Activated gamma-delta T cell treated with Interleukin-2 at 50 U/mL for 16 hours (primary cell): ENCODE measurements around the gene TSPEAR.
"Not testable (repeated sequence)": the region's sequence is repeated elsewhere in the genome, so short reads cannot be mapped to it uniquely, and the experiment has no call there.

ENCODE experiments used
- DNase-seq: peaks from one replicate; pipeline ENCODE4 v3.0.0-alpha.2; 2020

TSPEAR gene

DNA sequence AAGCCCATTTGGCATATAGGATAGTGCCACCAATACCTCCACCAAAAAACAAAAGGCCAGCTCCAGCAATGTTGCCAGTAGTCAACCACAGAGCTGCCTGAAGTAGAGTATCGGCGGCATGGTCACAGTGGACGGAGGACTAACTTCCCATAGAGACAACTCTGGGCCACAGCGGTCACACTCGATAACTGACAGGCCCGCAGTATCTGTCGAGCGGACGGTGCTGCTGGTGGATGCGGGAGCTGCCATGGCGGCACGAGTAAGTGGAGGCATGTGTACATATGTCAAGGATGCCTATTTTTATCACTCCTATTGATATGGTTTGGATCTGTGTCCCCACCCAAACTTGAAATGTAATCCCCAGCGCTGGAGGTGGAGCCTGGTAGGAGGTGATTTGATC, 33.5 kb downstream of the TSPEAR start:
- no peak for DNase-seq

DNA sequence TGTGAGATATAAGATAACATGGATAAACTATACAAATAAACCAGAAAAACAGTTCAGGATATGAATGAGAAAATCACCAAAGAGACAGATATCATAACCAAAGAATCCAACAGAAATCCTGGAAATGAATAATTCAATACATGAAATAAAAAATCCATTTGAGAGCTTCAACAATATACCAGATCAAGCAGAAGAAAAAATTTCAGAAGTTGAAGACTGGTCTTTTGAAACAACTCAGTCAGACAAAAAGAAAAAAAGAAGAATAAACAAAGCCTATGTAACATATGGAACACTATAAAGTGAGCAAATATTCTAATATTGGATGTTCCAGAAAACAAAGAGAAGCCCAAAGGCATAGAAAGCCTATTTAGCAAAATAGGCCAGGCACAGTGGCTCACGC, 39.5 kb downstream of the TSPEAR start:
- no peak for DNase-seq

DNA sequence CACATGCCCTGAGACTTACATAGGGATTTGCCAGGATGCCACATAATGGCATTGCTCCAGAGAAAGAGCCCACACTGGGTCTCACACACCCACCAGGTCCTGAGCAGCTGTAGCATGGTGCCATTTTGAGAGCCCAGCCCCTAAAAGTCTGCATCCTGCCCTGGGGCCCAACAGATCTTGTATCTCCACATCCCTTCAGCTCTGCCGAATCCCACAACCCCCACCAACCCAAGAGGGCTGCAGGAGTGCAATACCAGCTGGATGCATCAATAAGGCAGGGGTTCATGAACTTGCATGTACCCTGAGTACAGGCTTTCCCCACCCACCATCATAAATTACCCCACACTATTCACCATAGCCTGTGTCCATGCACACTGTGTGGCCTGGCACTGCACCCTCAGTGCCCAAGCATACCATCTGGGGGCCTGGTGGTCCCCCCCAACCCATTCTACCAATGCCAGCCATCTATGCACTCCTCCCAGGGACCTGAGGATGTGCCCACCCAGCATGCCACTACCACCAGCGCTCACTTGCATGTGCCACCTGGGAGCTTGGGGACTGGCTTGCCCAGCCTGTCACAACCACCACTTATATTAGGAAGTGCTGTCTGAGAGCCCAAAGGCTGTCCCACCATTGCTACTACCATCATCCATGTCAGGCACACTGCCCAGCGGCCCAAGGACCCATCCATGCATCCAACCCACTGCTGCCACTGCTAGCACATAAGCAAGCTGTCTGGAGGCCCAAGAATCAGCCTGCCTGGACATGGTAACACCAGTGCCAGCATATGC, 40.5 kb downstream of the TSPEAR start:
- DNase-seq: no peak

DNA sequence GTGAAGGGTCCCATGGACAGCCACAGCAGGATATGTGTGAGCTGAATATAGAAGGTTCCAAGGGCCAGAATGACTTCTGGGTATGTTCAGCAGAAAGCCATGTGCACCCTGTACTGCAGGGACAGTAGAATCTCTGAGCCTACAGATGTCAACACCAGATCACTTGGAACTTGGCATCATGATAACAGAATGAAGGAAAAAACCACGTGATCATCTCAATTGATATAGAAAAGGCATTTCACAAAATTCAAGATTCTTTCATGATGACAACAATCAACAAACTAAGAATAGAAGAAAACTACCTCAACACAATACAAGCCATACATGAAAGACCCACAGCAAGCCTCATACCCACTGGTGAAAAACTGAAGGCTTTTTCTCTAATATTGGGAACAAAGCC, 43.8 kb downstream of the TSPEAR start:
- no peak for DNase-seq

DNA sequence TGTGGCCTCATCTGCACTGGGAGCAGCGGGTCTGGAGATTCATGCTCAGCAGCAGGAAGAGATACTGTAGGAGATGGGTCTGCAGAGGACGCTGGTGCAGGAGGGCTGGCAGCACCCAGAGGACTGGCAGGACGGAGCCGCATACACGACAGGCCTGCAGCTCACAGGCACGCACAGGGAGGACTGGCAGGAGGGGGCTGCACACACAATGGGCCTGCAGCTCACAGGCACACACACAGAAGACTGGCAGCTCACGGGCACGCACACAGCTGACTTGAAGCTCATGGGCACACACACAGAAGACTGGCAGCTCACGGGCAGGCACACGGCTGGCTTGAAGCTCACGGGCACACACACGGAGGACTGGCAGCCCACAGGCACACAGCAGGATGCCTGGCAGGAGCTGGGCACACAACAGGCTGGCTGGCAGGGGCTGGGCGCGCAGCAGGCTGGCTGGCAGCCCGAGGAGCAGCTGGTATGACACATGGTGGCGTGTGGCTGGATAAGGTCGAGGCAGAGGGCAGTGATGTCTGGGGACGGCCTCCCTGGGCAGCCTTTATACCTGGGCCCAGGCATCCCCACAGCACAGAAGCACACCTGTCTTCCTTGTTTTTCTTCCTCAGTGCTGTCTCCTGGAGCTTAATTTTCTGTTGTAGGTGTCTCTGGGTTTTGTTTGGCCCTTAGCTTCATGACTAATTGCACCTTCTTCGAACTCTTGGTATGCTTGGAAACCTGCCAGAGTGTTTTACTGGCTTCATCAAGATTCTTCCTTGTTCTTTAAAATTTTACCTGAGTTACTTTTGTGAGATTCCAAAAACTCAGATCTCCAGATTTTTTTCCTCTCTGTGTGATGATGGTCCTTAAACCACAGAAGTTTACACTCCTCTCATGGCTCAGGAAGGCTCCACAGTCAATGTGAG, 44.7 kb downstream of the TSPEAR start, which contains the start of gene KRTAP12-2:
KRTAP12-2 (minus strand) TSS at position 527 of the 920 bp plus-strand sequence; CDS start at position 486, 41 bp downstream.
- DNase-seq: no peak

DNA sequence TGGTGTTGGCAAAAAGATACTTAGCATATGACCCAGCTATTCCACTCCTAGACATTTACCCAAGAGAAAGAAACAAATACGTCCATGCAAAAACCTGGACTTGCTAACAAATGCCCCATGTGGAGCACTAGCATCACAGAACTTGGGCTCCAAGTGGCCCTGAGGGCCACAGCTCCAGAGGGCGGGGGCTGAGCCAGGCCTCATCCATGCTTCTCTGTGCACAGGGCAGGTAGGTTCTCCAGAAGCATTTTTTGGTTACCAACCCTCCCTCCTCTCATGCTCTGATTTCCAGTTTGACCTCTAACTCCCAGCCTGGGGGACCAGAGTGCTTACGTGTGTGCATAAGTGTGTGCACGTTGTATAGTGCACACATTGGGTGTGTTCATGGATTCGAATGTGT, 46.7 kb downstream of the TSPEAR start:
- DNase-seq: no peak

DNA sequence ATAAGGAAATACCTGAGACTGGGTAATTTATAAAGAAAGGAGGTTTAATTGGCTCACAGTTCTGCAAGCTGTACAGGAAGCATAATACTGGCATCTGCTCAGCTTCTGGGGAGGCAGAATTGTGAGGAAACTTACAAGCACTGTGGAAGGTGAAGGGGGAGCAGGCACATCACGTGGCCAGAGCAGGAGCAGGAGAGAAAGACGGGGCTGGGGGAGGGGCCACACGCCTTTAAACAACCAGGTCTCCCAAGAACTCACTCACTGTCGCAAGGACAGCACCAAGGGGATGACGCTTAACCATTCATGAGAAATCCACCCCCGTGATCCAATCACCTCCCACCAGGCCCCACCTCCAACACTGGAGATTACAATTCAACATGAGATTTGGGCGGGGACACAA, 49.8 kb downstream of the TSPEAR start:
- not testable (repeated sequence) for DNase-seq

DNA sequence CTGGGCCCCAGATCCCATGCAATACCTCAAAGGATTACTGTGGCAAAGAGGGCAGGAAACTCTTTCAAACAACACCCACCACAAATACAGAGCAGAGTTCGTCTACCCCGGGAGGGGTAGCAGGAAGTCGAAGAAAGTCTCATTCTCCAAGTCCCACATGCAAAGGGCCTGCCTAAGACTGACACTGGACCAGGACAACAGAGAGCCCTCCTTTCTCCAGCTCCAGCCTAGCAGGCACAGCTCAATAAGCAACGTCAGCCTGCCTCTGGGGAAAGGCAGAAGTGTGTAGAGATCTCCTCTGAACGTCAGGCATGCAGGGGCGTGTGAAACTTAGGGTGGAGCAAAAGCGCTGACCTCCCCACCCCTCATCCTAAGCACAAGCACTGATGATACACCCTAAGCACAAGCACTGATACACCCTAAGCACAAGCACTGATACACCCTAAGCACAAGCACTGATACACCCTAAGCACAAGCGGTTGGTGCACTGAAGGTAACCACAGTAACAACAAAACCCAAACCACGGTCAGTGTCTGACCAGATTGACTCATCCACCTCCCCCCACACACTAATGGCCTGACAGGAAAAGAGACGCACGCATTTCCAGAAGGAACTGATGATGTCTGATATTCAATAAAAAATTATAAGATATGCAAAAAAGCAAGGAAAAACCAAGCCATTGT, 52.3 kb downstream of the TSPEAR start:
- DNase-seq: no peak

DNA sequence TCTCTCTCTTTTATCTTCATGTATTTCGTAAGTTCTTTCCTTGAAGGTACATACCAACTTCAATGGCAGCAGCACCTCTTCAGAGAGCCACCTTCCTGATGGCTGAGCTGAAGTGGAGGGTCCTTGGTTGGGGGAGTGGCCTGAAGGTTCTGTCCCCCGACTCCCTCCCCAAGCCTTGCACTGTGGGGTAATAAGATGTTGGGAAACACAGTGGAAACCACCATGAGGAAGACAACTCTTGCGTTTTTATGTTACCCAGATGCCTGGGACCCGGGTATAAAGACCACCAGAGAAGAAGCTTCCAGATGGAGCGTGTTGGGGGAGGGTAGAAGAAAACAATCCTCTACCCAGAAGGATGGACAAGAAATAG, 52.8 kb downstream of the TSPEAR start:
- DNase-seq: no peak

DNA sequence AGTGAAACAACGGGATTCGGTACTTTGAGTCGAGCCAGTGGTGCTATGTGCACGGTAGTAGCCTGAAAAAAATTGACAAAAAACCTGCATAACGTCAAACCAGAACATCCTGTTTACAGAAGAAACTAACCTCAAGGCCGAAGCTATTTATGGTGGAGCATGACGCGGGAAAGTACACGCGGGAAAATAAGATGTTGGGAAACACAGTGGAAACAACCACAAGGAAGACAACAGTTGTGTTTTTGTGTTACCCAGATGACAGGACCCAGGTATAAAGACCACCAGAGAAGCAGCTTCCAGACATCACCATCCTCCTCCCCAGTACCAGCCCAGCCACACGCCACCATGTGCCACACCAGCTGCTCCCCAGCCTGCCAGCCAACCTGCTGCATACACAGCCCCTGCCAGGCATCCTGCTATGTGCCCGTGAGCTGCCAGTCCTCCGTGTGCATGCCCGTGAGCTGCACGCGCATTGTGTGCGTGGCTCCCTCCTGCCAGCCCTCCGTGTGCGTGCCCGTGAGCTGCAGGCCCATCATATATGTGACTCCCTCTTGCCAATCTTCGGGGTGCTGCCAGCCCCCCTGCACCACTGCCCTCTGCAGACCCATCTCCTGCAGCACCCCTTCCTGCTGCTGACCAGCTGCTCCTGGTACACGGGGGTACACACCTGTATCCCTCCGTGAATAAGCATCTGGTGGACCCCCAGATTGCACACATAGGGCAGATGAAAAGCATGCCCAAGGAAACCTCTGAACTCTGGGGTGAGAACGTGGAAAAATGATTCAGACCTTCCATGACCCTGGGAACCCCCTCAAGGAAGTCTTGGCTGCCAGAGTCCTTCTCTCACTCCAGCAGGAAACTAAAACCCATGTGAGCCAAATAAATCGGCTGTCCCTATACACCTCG, 53.5 kb downstream of the TSPEAR start, which contains the start of gene KRTAP12-3:
KRTAP12-3 (plus strand) TSS at position 298 of the 906 bp plus-strand sequence; CDS start at position 346, 48 bp downstream.
- DNase-seq: peak; percentile 49

DNA sequence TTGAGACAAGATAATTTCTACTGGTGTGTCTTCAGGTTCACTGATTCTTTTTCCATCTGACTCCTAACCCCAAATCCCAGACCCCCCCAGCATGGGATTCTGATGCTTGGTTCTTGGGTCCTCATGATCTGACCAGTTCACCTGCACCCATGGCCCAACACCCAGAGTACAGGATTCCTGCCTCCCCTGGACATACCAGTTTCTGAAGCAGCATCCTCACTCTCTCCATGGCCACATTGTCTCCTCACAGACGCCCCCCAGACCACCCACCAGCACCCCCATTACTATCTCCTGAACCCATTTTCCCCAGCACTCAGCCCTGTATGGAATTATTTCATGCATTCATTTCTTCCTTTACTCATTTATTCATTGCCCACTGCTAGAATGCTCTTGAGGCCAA, 54.5 kb downstream of the TSPEAR start:
- no peak for DNase-seq

DNA sequence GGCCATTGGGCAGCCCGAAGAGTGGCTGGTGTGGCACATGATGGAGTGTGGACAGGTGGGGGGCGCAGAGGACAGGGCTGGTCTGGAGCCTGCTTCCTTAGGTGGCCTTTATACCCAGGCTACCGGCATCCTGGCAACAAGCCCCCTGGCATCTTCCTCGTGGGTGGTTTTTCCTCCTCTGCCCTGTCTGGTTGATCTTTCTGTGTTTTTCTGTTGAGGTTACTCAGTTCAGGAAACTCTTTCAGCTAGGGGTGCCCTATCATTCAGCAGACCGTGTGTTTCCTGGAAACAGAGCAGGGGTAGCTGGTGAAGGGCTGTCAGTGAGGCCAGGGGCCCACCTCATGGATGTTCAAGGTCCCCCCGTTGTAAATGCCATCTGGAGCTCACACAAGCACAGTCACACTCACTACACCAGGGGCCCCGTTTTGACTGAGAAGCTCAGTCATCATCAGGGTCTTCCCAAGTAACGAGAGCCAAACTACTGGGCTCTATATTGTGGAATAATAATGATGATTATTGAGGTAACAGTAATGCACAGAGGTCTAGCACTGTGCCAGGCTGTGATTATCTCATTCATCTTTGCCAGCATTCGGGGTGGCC, 56.7 kb downstream of the TSPEAR start, which contains the start of gene KRTAP12-4:
KRTAP12-4 (minus strand) TSS at position 84 of the 600 bp plus-strand sequence; CDS start at position 39, 45 bp downstream.
- DNase-seq: no peak

DNA sequence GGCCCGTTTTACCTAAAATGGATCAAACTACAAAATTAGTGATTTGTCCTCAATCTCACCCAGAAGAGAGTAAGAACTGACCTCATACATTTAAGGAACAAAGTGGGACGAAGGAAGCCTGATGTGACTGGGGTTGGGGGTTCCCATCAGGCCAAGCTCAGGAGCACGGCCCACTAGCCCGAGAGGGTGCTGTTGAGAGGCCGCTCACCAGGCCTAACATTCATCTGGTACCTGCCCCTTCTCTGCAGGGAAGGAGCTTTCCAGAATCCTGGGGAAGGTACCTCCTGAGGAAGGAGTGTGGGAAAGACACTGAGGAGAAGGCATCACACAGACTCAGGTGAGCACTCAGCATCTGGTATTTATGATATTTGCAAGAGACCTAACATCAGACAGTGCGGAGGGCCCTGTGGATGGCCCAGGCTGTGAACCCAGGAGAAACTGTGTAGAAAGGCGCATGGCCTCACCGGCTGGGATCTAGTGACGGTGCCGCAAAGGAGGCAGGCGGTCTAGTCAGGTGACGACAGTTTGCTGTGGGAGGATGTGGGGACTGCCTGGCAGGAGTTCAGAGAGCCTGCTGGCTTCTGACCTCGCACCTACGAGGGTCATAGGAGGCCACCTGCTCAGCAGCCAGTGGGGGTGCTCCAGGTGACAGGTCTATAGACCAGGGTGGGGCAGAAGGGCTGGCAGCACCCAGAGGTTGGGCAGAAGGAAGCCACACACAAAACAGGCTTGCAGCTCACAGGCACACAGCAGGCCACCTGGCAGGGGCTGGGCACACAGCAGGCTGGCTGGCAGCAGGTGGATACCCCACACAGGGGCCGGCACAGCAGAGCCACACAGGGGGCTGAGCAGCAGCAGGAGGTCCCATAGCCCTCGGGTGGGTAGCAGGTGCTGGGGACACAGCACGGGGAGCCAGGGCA, 57.5 kb downstream of the TSPEAR start:
- peak; percentile 67 for DNase-seq

DNA sequence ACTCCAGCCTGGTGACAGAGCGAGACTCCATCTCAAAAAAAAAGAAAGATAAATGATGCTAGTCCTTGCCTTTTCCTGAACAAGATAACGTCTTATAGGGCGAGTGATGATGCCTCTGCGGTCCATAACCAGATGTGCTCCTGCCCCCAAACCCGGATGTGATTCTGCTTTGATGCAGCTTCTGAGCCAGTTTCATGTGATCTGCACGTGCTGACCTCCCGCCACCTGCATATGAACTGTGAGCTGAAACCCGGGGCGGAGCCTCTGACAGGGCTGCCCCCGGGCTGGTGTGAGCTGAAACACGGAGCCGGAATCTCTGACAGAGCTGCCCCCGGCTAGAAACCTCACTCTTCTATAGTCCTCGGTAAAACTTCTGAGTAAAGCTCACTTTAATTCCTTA, 58.2 kb downstream of the TSPEAR start:
- DNase-seq: no peak

DNA sequence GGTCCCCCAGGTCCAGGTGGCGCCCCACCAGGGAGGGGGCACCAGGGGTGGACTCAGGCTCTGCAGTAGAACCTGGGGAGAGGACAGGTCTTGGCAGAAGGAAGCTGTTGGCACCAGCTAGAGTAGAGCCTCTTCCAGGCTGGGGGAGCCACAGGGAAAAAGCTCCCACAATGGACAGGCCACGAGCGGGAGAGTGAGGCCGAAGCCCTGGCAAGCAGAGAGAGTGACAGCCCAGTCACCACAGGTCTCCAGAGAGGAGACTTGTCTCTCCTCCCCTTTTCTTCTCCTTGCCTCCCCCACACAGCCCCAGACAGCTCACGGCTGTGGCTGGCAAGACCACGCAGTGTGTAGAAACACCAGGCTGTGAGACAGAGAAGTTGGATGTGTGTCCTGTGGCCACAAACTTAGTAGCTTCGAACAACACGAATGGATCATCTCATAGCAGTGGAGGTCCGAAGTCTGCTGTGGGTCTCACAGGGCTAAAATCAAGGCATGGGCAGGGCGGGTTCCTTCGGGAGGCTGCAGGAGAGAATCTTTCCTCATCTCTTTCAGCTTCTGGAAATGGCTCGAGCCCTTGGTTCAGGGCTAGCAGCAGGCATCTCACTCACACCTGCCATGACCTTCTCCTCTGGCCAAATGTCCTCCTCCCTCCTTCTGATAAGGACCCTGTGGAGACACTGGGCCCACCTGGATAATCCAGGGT, 60.2 kb downstream of the TSPEAR start:
- no peak for DNase-seq

DNA sequence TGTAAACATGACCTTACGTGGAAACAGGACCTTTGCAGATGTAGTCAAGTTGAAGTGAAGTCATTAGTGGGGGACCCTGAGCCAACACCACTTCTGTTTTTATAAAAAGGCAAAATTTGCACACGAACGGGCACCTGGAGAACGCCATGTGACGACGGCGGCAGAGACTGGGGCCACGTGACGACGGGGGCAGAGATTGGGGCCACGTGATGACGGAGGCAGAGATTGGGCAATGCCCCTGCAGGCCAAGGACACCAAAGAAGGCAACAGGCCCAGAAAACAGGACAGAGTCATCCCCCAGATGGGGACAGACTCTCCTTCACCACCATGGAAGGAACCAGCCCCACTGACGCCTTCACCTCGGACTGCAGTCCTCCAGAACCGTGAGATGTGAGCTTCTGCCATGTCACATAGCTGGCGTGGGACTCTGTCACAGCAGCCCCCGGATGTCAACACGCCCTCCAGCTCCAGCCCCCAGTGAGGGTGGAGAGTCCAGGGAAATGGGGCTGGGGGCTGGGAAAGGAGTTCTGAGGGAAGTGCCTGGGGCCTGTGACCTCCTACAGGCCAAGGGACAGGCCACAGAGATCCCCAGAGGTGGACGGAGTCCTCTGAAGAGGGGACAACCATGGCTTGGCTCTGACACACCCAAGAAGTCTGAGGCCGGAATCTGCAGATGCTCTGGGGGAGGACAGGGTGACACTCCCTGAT, 61.0 kb downstream of the TSPEAR start:
- no peak for DNase-seq

DNA sequence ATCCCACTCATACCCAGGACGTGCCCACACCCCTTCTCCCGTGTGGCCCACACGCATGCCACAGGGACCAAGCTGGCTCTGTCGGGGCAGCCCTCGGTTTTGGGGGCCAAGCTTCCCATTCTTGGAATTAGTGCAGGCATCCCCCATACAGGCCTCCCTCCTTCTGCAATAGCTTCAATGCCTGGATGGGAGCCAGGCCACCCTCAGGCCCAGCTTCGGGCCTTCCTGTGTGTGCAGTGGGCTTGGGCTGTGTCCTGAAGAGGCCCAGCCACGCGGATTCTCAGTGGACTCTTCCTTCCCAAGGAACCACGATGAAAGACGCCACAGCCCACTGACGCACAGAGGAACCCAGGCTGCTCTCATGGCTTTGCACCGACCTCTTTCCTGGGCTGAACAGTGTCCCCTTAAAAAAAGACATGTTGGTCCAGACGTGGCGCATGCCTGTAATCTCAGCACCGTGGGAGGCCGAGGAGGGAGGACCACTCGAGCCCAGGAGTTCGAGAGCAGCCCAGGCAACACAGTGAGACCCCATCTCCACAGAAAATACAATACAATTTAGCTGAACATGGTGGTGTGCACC, 61.8 kb downstream of the TSPEAR start:
- no peak for DNase-seq

DNA sequence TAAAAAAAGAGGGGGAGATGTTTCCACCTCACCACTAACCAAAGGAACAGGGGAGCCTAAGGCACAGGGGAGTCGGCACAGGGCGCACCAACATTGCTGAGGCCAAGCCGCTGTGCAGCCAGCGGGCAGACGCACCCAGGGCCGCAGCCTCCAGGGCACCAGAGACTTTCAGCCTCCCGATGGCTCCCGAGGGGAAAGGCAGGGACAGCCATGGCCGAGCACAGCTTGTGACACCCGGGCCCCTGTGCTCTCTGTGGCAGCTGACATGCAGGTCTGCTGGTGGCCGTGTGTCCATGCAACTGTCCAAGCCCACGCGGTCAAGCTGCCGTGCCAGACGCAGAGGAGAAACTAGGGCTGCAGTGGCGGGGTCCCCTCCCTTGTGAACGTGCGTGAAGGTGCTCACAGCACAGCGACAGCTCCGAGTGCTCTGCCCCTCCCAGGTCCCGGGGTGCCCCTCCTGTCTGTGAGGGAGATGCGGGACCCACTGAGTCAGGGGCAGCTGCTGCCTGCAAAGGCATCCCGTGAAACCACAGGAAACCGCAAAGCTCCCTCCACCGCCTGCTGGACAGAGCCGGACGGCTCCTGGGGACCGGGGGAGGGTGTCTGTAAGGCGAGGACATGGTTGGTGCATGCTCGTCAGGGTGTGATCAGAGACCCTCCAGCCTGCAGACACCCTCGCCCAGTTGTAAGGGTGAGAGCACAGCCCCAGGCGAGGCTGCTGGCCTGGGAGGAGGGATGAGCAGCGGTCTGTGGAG, 62.6 kb downstream of the TSPEAR start:
- no peak for DNase-seq
